Measurements from ENCODE around the gene FAM200B. TPM values are rescaled to one million over a fixed set of nuclear protein-coding genes. Genes with fewer than 3 reads are reported as not detected.
A peak's percentile ranks its signal among the peaks of the same experiment; 100 is the strongest.

FAM200B gene
- 57.0 and 58.6 TPM in 2 replicates for total RNA-seq (2014; rRNA removed; shearing (Covaris generic))

GRCh38 chr4:15681372-15682241 is at the start of gene FAM200B:
Gene FAM200B, plus strand, starts transcription at chr4:15681827. Its CDS starts 5,151 bp downstream, at chr4:15686978.
- DNase-seq (ENCODE audit: low read depth) = peak; percentile 98

DNA sequence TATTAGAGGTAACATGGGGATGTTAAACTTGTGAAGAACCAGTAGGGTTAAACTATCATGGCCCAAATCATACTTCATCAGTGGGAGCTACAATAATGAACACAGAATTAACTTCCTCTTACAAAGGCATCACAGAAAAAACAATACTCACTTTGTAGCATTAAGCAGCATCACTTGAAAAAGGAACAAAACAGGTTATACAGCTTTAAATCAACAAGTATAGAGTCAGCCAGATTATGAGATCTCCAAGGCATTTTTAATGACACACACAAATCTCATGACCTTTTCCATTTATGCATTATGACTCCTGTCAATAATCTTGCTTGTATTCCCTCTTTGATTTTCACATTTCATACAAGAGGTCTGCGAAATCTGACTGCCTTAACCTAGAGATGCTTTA is 44.8 kb upstream of the FAM200B start:
- no peak for DNase-seq (ENCODE audit: low read depth)

DNA sequence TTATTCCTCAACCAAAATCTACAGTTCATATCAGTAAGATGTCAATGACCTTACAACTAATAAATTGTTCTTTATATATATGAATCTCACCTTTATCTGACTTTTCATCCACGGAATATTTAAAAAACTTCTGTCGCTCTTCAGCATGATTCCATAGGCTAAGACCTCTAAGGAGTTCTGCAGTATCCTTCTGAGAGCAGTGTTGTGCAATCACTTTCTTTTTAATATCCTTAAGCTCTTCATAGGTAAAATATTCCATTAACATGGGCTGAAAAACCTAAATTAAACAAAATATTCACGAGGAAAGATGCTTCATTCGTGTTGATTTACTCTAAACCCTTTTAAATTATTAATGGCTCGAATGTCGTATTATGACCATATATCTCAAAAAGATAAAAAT is 43.2 kb upstream of the FAM200B start:
- no peak for DNase-seq (ENCODE audit: low read depth)

DNA sequence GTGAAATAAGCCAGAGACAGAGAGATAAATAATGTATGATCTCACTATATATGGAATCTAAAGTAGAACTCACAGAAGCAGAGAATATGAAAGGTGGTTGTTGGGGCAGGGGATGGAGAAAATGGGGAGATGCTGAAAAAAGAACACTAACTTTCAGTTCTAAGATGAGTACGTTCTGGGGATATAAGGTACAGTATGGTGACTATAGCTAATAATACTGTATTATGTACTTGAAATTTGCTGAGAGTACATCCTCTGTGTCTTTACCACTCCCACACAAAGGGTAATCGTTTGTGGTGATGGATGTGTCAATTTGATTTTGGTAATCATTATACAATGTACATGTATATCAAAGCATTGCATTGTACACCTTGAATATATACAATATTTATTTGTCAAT is 33.0 kb upstream of the FAM200B start:
- no peak for DNase-seq (ENCODE audit: low read depth)

- DNase-seq (ENCODE audit: low read depth) = peak; percentile 56
These were observed 31.6 kb upstream of the FAM200B start for GRCh38 chr4:15649914-15650545.

DNA sequence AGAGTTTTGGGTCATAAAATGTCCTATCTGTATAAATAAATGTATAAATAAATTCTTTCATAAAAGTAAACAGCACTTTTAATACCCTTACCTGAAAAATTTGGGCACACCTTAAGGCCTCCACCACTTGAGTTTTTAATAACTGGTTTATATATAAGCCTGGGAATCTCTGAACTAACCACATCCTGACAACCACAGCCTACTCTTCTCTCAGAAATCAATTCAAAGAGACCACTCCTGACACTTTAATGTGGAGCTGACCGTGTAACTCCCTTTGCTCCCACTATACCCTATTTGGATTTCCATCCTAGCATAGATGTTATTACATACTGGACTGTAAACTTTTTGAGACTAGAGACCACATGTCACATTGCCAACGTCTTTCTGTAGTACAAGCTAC is 30.0 kb upstream of the FAM200B start:
- DNase-seq (ENCODE audit: low read depth) = peak; percentile 11

- DNase-seq (ENCODE audit: low read depth) = no peak
These were observed 29.4 kb upstream of the FAM200B start for GRCh38 chr4:15652191-15652590.

- no peak for DNase-seq (ENCODE audit: low read depth)
These were observed 28.8 kb upstream of the FAM200B start for GRCh38 chr4:15652841-15653240.

DNA sequence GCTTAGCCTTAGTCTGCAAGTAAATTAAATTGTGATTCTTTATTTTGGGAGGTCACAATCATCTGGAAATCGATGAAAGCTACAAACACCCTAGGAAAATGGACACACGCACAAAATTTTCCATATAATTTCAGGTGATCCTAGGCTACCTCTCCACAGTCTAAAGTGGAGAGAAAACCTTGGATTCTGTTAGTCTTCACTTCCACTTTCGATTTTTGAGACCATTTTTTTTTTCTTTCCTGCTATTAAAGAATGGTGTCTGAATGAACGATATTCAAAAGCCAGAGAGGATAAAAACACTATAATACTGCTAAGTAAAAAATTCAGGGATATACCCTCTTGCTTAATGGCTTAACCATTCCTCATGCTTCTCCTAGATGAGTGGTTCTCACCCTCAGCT is 28.2 kb upstream of the FAM200B start:
- peak; percentile 19 for DNase-seq (ENCODE audit: low read depth)

DNA sequence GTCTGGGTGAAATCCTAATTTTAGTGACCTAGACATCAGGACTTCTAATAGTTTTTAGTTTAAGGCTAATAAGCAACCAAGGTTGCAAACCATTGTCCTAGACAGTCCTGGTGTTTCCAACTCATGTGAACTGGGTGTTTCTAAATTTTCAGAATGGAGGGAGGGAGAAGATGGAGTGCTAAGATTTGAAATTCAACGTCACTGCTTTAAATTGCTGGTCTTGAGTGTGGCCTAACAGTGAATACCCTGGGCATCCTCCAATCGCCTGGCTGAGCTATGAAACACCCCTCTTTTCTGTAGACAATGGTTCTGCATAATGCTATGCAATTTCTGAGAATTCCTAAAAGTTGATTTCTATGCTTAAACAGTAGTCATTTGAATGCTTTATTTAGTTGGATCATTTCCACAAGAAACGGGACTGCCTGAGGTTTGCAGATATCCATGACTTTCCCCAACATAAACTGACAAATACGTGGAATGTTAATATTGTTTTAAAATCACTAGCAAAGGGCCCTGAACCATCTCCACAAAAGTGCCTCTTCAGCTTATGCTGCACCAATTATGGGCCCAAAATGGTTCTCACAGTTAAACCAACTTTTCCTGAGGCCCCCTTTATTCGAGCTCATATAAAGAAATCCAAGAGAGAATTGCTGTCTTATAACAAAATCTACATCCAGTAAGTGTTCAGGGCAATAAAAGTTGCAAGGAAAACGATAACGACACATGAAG is 27.6 kb upstream of the FAM200B start:
- peak; percentile 69 for DNase-seq (ENCODE audit: low read depth)

DNA sequence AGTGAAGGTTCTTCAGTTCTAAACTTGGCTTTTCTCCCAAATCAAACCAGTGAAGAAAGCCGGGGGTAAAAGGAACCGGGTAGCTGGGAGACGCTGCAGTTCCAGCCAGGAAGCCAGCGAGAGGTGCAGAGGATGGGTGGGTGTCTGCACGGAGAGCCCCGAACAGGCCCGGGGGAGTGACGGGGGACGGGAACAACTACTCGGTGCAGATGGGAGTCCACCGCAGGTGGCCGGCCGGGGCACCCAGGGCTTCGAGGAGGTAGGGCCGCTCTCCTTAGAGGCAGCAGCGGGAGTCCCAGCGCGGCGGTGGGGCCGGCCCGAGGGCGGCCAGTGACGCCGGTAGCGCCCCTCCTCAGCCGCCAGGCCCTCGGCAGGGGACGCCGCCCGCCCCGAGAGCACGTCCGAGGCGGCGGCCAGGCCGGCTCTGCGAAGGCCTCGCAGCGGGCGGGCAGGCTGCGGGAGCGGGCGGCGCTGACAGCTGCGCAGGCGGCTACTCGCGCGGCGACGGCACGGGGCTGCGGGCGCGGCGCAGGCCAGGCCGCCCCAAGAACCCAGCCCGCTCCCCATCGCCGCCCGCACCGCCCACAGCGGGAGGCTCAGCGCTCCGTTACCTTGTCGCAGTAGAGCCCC is 26.9 kb upstream of the FAM200B start:
- peak; percentile 47 for DNase-seq (ENCODE audit: low read depth)

DNA sequence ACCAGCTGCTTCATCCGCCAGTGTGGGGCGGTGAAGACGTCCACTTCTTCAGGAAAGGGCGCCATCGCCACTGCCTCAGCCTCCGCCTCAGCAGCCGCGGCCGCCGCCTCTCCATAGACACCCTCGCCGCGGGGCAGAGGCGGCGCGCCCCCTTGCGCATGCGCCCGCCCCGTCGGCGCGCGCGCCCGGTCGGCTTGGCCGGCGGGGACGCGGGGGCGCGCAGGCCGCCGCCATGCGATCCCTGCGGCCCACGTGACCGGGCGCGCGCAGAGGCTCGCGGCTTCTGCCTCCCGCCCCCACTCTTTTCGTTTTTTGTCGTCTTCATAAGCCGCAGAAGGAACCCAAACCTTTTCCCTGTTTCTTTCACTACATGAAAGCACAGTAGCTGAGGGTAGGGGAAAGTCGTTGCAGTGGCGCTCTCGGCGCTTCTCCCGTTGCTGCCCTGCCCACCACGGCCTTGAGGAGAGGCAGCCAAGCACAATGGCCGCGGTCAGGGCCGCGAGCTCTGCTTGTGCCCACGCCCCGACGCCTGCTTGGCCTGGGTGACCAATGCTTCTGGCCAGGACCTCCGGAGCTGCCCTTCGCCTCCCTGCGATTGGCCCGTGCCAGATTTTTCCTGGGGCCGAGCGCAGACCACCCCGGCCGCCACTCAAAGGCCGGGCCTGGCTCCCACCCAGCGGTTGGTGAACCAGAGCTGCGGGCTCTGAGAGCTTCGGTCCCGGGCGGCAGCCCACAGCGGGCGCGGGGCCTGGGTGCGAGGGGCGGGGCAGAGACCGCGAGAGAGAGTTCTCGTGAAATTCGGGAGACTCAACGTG is 26.2 kb upstream of the FAM200B start, which contains the start of gene FBXL5:
Gene FBXL5 (minus strand): TSS at position 135 of the 815 bp plus-strand sequence. CDS start 70 bp downstream, at position 65.
- DNase-seq (ENCODE audit: low read depth) = peak; percentile 82

DNA sequence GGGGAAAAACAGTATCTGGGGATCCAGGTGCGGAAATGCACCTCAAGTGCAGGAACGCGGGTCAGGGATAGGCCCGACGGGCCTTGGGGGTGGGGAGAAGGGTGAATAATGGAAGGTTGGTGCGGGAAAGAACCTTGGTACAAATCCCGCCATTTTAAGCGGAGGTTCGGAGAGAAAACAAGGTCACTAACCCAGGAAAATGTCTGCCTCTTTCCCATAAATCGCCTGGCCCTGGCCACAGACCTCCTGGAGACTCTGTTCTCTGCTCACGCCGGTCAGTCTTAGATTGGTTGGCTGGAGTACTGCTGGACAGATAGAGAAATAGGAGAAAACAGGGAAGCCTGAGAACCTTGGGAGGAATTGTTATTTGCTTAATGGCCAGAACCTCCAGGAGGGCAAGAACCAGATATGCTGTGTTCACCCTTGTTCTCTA is 25.6 kb upstream of the FAM200B start:
- DNase-seq (ENCODE audit: low read depth) = peak; percentile 62

DNA sequence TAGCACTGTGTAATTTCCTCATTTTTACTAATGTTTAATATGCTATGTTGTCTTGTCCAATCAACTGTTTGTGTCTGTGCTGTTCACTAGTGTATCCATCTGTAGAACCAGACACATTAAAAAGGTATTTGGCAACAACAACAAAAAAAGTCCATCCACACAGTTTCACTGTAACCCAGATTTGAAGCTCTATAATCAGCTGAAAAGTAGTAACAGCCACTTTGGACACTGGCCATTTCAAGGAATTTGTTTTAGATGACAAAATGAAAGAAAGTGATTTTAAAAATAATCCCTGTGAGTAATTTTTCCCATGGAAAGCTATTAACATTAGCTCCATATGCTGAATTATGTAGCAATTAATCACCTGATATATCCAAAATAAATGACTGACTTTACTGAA is 24.3 kb upstream of the FAM200B start:
- DNase-seq (ENCODE audit: low read depth) = no peak

- no peak for DNase-seq (ENCODE audit: low read depth)
These were observed 23.4 kb upstream of the FAM200B start for GRCh38 chr4:15658136-15658770.

GRCh38 chr4:15658781-15659180 is 22.8 kb upstream of the FAM200B start:
- no peak for DNase-seq (ENCODE audit: low read depth)

GRCh38 chr4:15659768-15660570 is 21.7 kb upstream of the FAM200B start:
- DNase-seq (ENCODE audit: low read depth) = peak; percentile 37

DNA sequence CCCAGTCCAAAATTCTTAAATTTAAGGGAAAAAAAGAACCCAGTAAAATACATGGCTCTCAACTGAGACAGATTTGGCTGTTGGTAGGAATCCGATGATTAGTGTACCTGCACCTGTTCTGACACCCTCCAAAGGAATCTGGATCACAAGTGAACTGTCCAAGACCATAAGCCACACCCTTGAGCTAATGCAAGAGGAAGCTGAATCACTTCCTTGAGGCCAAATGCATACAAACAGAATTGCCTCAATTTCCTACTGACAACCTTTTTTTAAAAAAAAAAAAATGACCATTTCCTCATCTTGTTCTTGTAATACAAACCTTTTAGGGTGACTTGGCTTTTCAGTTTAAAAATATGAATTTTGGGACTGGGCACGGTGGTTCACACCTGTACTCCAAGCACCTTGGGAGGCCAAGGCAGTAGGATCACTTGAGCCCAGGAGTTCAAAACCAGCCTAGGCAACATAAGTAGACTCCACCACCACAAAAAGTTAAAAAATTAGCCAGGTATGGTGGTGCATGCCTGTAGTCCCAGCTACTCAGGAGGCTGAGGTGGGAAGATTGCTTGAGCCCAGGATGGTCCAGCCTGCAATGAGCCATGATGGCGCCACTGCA is 15.8 kb upstream of the FAM200B start:
- peak; percentile 53 for DNase-seq (ENCODE audit: low read depth)

- DNase-seq (ENCODE audit: low read depth) = no peak
These were observed 14.6 kb upstream of the FAM200B start for GRCh38 chr4:15667006-15667405.

Measured in RPMI7951 (cell line).